Right ventricle myocardium superior (tissue), 1 donor: ENCODE measurements around the gene NYNRIN. TPM values are rescaled to one million over a fixed set of nuclear protein-coding genes. Genes with fewer than 3 reads are reported as not detected.
"Not testable (repeated sequence)": the region's sequence is repeated elsewhere in the genome, so short reads cannot be mapped to it uniquely, and the experiment has no call there.

Source experiments
- ATAC-seq: fragments of 200-7000 bp; cut with Tn5 transposase; one replicate; pipeline ENCODE4 v1.9.1; 2020; ENCODE audit warnings: mild to moderate bottlenecking; ENCODE audit not compliant: poor library complexity
- DNase-seq: peaks from one replicate; pipeline ENCODE4 v3.0.0-alpha.2; 2020
- intact Hi-C: fragments of 100-400 bp; cut with DNase I; formaldehyde crosslinking; loops from one replicate; pipeline ENCODE4 v1.11.2; 2022
- total RNA-seq: library from RNA; stranded (reverse); fragmentation: NEBNext Ultra II Directional; extraction: Animal tissue kit (Norgen Biotek cat#: 25700); gene quantifications from one replicate; pipeline ENCODE4 v1.2.1, GENCODE V29; 2021
- donor health status: DM: no; HTN: yes; CAD: no; lungs with severe emphysema.

NYNRIN gene
- total RNA-seq, 1 donor from 2014 or later: 8.8 TPM

GRCh38 chr14:24436355-24437019 lies 37.7 kb downstream of the NYNRIN start:
- ATAC-seq (peak; percentile 51), DNase-seq (no peak)
- intact Hi-C loops: loop anchor here (2.0 kb wide), 1 partner anchor 104 kb away; no protein-coding TSS in a partner anchor

GRCh38 chr14:24437020-24437735 lies 38.4 kb downstream of the NYNRIN start:
- DNase-seq: no peak
- ATAC-seq: no peak
- intact Hi-C loops: loop anchor here (2.0 kb wide), 1 partner anchor 104 kb away; no protein-coding TSS in a partner anchor

- ATAC-seq (no peak), DNase-seq (no peak)
- intact Hi-C loops: loop anchor here (2.0 kb wide), 1 partner anchor 105 kb away; no protein-coding TSS in a partner anchor
Observed at GRCh38 chr14:24437736-24438067, 38.9 kb downstream of the NYNRIN start.

GRCh38 chr14:24438223-24439097 lies 39.7 kb downstream of the NYNRIN start:
- intact Hi-C loops: no loop called here
- ATAC-seq (no peak), DNase-seq (no peak)

GRCh38 chr14:24439257-24439656 lies 40.5 kb downstream of the NYNRIN start:
- intact Hi-C loops: no loop called here
- ATAC-seq (no peak), DNase-seq (no peak)

GRCh38 chr14:24439830-24440605 lies 41.2 kb downstream of the NYNRIN start:
- DNase-seq (no peak), ATAC-seq (no peak)
- intact Hi-C loops: no loop called here

GRCh38 chr14:24440606-24441399 lies 42.0 kb downstream of the NYNRIN start:
- ATAC-seq: no peak
- no peak for DNase-seq
- intact Hi-C loops: no loop called here

- ATAC-seq (no peak), DNase-seq (no peak)
- intact Hi-C loops: no loop called here
Observed at GRCh38 chr14:24441485-24441884, 42.7 kb downstream of the NYNRIN start.

GRCh38 chr14:24441904-24442239 lies 43.1 kb downstream of the NYNRIN start:
- no peak for DNase-seq
- no peak for ATAC-seq
- intact Hi-C loops: no loop called here

- DNase-seq (peak; percentile 96), ATAC-seq (peak; percentile 94)
- intact Hi-C loops: no loop called here
Observed at GRCh38 chr14:24442240-24443052, 43.6 kb downstream of the NYNRIN start, which contains the start of gene SDR39U1. SDR39U1 (minus strand) TSS chr14:24442776; CDS start chr14:24442769, 7 bp downstream.

GRCh38 chr14:24443053-24443665 lies 44.4 kb downstream of the NYNRIN start:
- DNase-seq (no peak), ATAC-seq (no peak)
- intact Hi-C loops: no loop called here

GRCh38 chr14:24450828-24451227 lies 52.0 kb downstream of the NYNRIN start:
- intact Hi-C loops, DNase-seq, ATAC-seq: not testable (repeated sequence)

- no peak for DNase-seq
- ATAC-seq: no peak
- intact Hi-C loops: no loop called here
Observed at GRCh38 chr14:24456980-24457379, 58.2 kb downstream of the NYNRIN start.

GRCh38 chr14:24458736-24459135 lies 59.9 kb downstream of the NYNRIN start:
- intact Hi-C loops: no loop called here
- DNase-seq (no peak), ATAC-seq (no peak)

- DNase-seq (no peak), ATAC-seq (no peak)
- intact Hi-C loops: no loop called here
Observed at GRCh38 chr14:24459331-24459730, 60.5 kb downstream of the NYNRIN start.

GRCh38 chr14:24461336-24461735 lies 62.5 kb downstream of the NYNRIN start:
- intact Hi-C loops: no loop called here
- ATAC-seq: no peak
- DNase-seq: no peak
